AG09309 (cell line): Measurements from ENCODE around the gene THOC5.
A peak's percentile ranks its signal among the peaks of the same experiment; 100 is the strongest.

Experiments used
- DNase-seq: peaks from one replicate; pipeline ENCODE4 v3.0.0-alpha.2; 2010; ENCODE audit warnings: low read depth
- H3K4me3 ChIP-seq: 2 replicates; pipeline ENCODE4 v1.5.1; 2011; ENCODE audit warnings: mild to moderate bottlenecking, low read depth, low read length, moderate library complexity; ENCODE audit not compliant: control insufficient read depth
- CTCF ChIP-seq: IDR thresholded peaks from 2 replicates; pipeline ENCODE4 v1.5.1; 2011; ENCODE audit warnings: mild to moderate bottlenecking, low read depth, low read length, inconsistent platforms; ENCODE audit not compliant: insufficient read depth, control insufficient read depth; ENCODE audit errors: missing control alignments

The THOC5 gene

GRCh38 chr22:29477723-29478318, 75.7 kb downstream of the THOC5 start:
- no peak for DNase-seq
- no peak overlapping the region for H3K4me3 ChIP-seq
- no peak for TF ChIP-seq CTCF

DNA sequence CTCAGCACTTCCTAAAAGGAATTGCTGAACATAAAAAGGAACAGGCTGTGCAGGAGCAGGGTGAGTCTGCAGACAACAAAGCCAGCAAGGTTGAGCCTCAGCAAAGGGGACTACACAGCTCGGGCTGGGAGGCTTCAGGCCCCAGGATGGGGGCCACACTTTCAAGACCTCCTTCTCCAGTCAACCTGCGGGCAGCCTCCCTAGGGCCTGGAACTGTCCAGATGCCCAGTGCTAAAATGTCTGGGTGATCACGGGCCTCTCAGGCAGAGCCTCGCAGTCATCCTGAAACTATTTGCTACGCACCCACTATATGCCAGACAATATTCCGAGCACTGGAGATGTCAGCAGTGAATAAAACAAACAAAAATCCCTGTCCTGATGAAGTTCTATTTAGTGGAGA, 77.4 kb downstream of the THOC5 start:
- no peak overlapping the region for H3K4me3 ChIP-seq
- no peak for TF ChIP-seq CTCF
- no peak for DNase-seq

DNA sequence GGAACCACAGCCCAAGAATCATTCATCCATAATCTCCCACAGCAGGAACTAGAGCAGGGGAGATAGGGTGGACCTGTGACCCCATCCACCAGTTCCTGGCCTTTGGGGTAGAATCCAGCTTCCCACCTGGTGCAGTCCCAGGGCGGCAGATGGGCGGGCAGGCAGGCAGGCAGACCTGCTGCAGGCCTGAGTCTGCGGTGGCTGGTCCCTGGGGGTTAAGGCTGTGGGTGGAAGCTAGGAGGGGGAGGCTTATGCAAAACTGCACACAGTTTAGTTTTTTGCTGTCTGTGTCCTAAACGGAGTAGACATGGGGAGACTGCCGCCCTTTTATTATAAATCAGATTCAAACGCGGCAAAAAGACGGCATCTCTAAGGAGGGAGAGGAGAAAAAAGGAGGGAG, 78.0 kb downstream of the THOC5 start:
- TF ChIP-seq CTCF, result no peak
- no peak for DNase-seq
- no peak overlapping the region for H3K4me3 ChIP-seq

- H3K4me3 ChIP-seq, result no peak overlapping the region
- TF ChIP-seq CTCF, result no peak
- DNase-seq, result no peak
These were observed 80.6 kb downstream of the THOC5 start for GRCh38 chr22:29473001-29473400.

DNA sequence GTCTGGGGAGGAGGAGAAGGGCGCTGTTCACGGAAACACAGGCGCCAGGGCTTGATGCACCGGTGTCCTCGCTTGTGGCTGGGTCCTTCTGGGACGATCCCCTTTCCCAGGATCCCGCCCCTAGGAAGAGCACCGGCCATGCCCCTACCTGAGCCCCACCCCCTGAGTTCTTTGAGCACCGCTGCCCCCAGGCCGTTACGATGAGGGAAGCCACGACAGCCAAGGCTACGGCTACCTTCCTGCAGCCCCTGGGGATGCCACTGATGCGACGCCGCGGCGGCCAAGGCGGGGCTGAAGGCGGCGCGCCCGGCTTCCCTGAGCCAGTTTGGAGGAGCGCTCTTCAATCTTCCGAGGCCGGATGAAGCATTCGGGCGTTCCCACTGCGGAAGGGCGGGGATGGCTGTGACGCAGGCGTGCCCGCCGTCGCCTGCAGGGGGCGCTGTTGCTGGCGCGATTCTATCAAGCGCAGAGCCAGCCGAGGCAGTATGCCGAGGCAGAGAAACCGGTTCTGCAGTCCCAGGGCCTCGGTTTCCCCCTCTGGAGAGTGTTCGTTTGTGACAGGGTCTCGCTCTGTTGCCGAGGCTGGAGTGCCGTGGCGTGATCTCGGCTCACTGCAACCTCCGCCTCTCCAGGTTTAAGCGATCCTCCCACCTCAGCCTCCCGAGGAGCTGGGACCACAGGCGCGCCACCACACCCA, 83.2 kb downstream of the THOC5 start:
- no peak overlapping the region; the same call in 1 of the 2 replicates for H3K4me3 ChIP-seq
- DNase-seq, result no peak
- TF ChIP-seq CTCF, result peak; percentile 85

- no peak for TF ChIP-seq CTCF
- no peak for DNase-seq
- H3K4me3 ChIP-seq, result no peak overlapping the region
These were observed 83.8 kb downstream of the THOC5 start for GRCh38 chr22:29469755-29470154.

- no peak overlapping the region for H3K4me3 ChIP-seq
- no peak for DNase-seq
- TF ChIP-seq CTCF, result no peak
These were observed 89.0 kb downstream of the THOC5 start for GRCh38 chr22:29464581-29464980.
